T-helper 1 cell treated with Interleukin-12 subunit alpha and Interleukin-12 subunit beta and Interleukin-4 antibody, amounts not matched to agents 30 μg/mL and 1 μg/mL, for 36 hours (primary cell): ENCODE measurements around the gene MPHOSPH6.
"Not testable (repeated sequence)": the region's sequence is repeated elsewhere in the genome, so short reads cannot be mapped to it uniquely, and the experiment has no call there.

Experiments used
- H3K27ac Mint-ChIP-seq: one replicate; pipeline ENCODE4 v1.8.0; 2021; ENCODE audit warnings: mild to moderate bottlenecking, mixed read lengths
- H3K27me3 Mint-ChIP-seq: one replicate; pipeline ENCODE4 v1.8.0; 2021; ENCODE audit warnings: low read depth, mixed read lengths
- H3K36me3 Mint-ChIP-seq: one replicate; pipeline ENCODE4 v1.8.0; 2021; ENCODE audit warnings: low read depth, mixed read lengths
- H3K4me1 Mint-ChIP-seq: one replicate; pipeline ENCODE4 v1.8.0; 2021; ENCODE audit warnings: low read depth, mixed read lengths
- H3K4me3 Mint-ChIP-seq: one replicate; pipeline ENCODE4 v1.8.0; 2021; ENCODE audit warnings: mild to moderate bottlenecking, moderate library complexity, mixed read lengths
- H3K9me3 Mint-ChIP-seq: one replicate; pipeline ENCODE4 v1.8.0; 2021; ENCODE audit warnings: mixed read lengths

The MPHOSPH6 gene, protein sequence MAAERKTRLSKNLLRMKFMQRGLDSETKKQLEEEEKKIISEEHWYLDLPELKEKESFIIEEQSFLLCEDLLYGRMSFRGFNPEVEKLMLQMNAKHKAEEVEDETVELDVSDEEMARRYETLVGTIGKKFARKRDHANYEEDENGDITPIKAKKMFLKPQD

GRCh38 chr16:82169861-82170845 is at the start of gene MPHOSPH6:
MPHOSPH6 (minus strand) TSS chr16:82170224; CDS start chr16:82170175, 49 bp downstream.
- Mint-ChIP-seq H3K27ac (peak within 1 kb of the TSS; percentile 91), H3K9me3 (peaks cover 14% of the 10 kb centered on the region), H3K4me1 (peaks cover 16% of the 10 kb centered on the region), H3K27me3 (peaks cover 36% of the 10 kb centered on the region), H3K4me3 (peak within 1 kb of the TSS; percentile 90), H3K36me3 (peaks cover 33% of the 10 kb centered on the region)

- no peaks in the 10 kb centered on the region for H3K9me3 Mint-ChIP-seq
- H3K27me3 Mint-ChIP-seq, result peaks cover 12% of the 10 kb centered on the region
- H3K4me1 Mint-ChIP-seq, result no peaks in the 10 kb centered on the region
- no peaks in the 10 kb centered on the region for H3K36me3 Mint-ChIP-seq
- no peak overlapping the region for H3K27ac Mint-ChIP-seq
- no peak overlapping the region for H3K4me3 Mint-ChIP-seq
Observed at GRCh38 chr16:82219298-82219697, 49.3 kb upstream of the MPHOSPH6 start.

DNA sequence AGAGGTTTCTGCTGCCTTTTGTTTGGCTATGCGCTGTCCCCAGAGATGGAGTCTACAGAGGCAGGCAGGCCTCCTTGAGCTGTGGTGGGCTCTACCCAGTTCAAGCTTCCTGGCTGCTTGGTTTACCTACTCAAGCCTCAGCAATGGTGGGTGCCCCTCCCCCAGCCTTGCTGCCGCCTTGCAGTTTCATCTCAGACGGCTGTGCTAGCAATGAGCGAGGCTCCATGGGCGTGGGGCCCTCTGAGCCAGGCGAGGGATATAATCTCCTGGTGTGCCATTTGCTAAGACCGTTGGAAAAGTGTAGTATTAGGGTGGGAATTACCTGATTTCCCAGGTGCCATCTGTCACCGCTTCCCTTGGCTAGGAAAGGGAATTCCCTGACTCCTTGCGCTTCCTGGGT is 39.3 kb upstream of the MPHOSPH6 start:
- not testable (repeated sequence) for H3K27ac Mint-ChIP-seq, H3K36me3 Mint-ChIP-seq, H3K9me3 Mint-ChIP-seq, H3K4me3 Mint-ChIP-seq, H3K4me1 Mint-ChIP-seq
- peaks cover 10% of the 10 kb centered on the region for H3K27me3 Mint-ChIP-seq

GRCh38 chr16:82203198-82203597 is 33.2 kb upstream of the MPHOSPH6 start:
- Mint-ChIP-seq H3K4me1 (no peaks in the 10 kb centered on the region), H3K9me3 (no peaks in the 10 kb centered on the region), H3K27ac (no peak overlapping the region), H3K4me3 (no peak overlapping the region), H3K27me3 (peaks cover 16% of the 10 kb centered on the region), H3K36me3 (no peaks in the 10 kb centered on the region)

GRCh38 chr16:82201926-82202325 is 31.9 kb upstream of the MPHOSPH6 start:
- Mint-ChIP-seq H3K4me3 (no peak overlapping the region), H3K9me3 (no peaks in the 10 kb centered on the region), H3K27me3 (peaks cover 15% of the 10 kb centered on the region), H3K36me3 (no peaks in the 10 kb centered on the region), H3K4me1 (no peaks in the 10 kb centered on the region), H3K27ac (no peak overlapping the region)

DNA sequence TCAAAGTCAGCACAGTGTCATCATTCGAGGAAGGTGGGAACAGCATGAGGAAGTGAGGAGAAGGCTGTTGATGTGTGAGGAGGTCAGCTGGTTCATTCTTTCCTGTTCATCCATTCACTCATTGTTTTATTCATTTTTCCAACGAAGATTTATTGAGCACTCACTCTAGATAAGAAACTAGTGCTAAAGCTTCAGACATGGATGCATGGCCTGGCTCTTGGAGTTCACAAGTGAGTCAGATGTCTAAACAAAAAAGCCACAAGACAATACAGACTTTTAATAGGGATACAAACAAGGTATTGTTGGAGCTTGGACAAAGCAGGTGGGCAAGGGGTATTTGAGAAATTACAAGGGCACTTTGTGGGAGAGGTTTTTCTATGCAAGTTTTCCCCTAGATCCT is 31.3 kb upstream of the MPHOSPH6 start:
- Mint-ChIP-seq H3K36me3 (no peaks in the 10 kb centered on the region), H3K27me3 (peaks cover 16% of the 10 kb centered on the region)

DNA sequence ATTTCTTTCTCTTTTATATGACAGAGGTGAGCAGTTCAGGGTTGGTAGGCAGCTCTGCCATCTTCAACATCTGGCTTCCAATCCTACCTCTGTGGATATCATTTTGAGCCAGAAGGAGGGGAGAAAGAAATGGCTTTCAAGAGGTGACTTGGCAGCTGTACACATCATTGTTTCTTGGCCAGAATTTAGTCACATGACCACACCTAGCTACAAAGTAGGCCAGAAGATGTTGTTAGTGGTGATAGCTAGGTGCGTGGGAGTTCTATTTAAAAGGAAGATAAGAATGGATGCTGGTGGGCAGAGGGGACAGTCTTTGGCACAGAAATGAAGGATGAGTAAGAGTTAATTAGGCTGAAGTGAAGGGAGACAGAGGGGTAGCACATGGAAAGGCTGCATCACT is 29.2 kb upstream of the MPHOSPH6 start:
- Mint-ChIP-seq H3K4me3 (no peak overlapping the region), H3K36me3 (no peaks in the 10 kb centered on the region), H3K27me3 (peaks cover 16% of the 10 kb centered on the region), H3K27ac (no peak overlapping the region), H3K4me1 (peaks cover 3% of the 10 kb centered on the region), H3K9me3 (no peaks in the 10 kb centered on the region)

More for the DNA sequence above, 31.3 kb upstream of the MPHOSPH6 start:
- H3K4me1 Mint-ChIP-seq, result no peaks in the 10 kb centered on the region
- no peak overlapping the region for H3K27ac Mint-ChIP-seq
- H3K4me3 Mint-ChIP-seq, result no peak overlapping the region
- no peaks in the 10 kb centered on the region for H3K9me3 Mint-ChIP-seq

DNA sequence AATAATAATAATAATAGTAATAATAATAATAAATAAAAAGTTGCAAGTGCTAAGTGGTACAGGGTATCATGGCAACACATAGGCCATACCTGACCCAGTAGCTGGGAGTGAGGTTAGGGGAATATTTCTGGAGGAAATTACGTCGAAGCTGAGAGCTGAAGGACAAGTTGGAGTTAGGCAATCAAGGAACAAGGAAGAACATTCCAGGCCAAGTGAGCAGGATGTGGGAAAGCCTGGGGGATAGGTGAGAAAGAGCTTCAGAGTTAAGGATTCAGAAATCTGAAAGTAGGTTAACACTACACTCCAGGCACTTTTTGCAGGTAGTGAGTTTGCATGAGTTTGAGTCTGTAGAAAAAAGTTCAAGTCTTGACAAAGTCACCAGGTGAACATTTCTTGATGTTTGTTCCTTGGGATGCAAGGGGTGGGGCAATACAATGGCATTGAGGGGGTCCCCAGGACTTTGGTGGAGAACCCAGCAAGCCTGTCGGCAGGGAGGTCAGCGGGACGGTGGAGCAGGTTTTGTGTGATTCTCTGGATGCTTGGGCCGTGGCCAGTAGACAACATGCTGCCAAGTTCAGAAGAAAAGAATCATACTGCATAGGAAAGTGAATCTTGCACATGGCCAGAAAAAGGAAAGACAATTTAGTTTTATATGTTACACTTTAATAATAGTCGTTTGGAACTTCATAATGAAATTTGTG is 27.7 kb upstream of the MPHOSPH6 start:
- peaks cover 15% of the 10 kb centered on the region for H3K27me3 Mint-ChIP-seq
- H3K9me3 Mint-ChIP-seq, result peaks cover under 1% of the 10 kb centered on the region
- no peaks in the 10 kb centered on the region for H3K36me3 Mint-ChIP-seq
- no peak overlapping the region for H3K27ac Mint-ChIP-seq
- H3K4me3 Mint-ChIP-seq, result no peak overlapping the region
- peaks cover 11% of the 10 kb centered on the region for H3K4me1 Mint-ChIP-seq

- Mint-ChIP-seq H3K9me3 (peaks cover 3% of the 10 kb centered on the region), H3K27me3 (peaks cover 10% of the 10 kb centered on the region), H3K27ac (no peak overlapping the region), H3K4me1 (peaks cover 15% of the 10 kb centered on the region), H3K36me3 (peaks cover 2% of the 10 kb centered on the region), H3K4me3 (no peak overlapping the region)
Observed at GRCh38 chr16:82195917-82196494, 26.0 kb upstream of the MPHOSPH6 start.

DNA sequence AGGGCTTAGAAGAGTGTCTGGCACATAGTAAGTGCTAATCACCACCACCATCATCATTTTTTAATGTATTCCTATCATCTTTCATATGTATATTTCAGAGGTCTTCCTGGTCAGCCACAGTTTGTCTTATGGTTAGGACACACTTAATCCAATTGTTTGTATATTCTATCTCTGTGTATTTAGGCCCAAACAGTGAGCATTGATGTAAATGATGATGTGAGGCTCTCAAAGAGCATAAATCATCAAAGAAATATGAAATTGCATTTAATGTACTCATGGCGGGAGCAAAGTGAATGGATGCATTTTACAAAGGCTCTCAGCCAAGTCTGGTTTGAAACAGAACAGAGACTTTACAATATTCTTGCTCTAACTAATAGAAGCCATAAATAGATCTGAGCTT is 24.1 kb upstream of the MPHOSPH6 start:
- H3K4me3 Mint-ChIP-seq, result no peak overlapping the region
- peaks cover 2% of the 10 kb centered on the region for H3K36me3 Mint-ChIP-seq
- H3K4me1 Mint-ChIP-seq, result peaks cover 15% of the 10 kb centered on the region
- H3K27me3 Mint-ChIP-seq, result peaks cover 25% of the 10 kb centered on the region
- peaks cover 3% of the 10 kb centered on the region for H3K9me3 Mint-ChIP-seq
- no peak overlapping the region for H3K27ac Mint-ChIP-seq

- H3K9me3 Mint-ChIP-seq, result peaks cover 3% of the 10 kb centered on the region
- H3K36me3 Mint-ChIP-seq, result peaks cover 2% of the 10 kb centered on the region
- peak overlapping the region; percentile 84 for H3K27ac Mint-ChIP-seq
- H3K4me1 Mint-ChIP-seq, result peaks cover 21% of the 10 kb centered on the region
- H3K4me3 Mint-ChIP-seq, result peak overlapping the region; percentile 35
- H3K27me3 Mint-ChIP-seq, result peaks cover 30% of the 10 kb centered on the region
Observed at GRCh38 chr16:82192665-82193064, 22.6 kb upstream of the MPHOSPH6 start.

- no peak overlapping the region for H3K27ac Mint-ChIP-seq
- H3K27me3 Mint-ChIP-seq, result peaks cover 35% of the 10 kb centered on the region
- H3K4me3 Mint-ChIP-seq, result no peak overlapping the region
- peaks cover 18% of the 10 kb centered on the region for H3K4me1 Mint-ChIP-seq
- peaks cover 2% of the 10 kb centered on the region for H3K36me3 Mint-ChIP-seq
- peaks cover 3% of the 10 kb centered on the region for H3K9me3 Mint-ChIP-seq
Observed at GRCh38 chr16:82190386-82190785, 20.4 kb upstream of the MPHOSPH6 start.

DNA sequence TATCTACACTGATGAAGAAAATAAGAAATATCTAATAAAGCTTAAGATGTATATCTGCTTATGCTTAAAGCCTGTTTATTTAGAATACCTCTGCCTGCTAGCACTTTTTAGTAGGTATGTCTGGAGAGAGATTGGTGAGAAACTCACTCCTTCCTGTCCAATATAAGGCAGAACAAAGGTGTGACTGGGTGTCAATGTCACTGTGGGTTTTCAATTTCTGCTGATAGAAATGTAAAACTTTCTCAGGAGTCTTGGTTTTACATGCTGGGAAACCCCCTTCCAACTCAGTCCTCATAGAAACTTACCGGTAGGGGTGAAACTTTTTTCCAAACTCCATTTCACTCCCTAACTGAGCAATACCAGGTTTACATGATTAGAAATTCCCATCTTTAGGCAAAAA is 17.8 kb upstream of the MPHOSPH6 start:
- Mint-ChIP-seq H3K4me3 (no peak overlapping the region), H3K9me3 (peaks cover 3% of the 10 kb centered on the region), H3K27ac (peak overlapping the region; percentile 5), H3K36me3 (peaks cover 2% of the 10 kb centered on the region), H3K27me3 (peaks cover 39% of the 10 kb centered on the region), H3K4me1 (peaks cover 12% of the 10 kb centered on the region)

- H3K9me3 Mint-ChIP-seq, result no peaks in the 10 kb centered on the region
Observed at GRCh38 chr16:82185012-82185411, 15.0 kb upstream of the MPHOSPH6 start.

More at GRCh38 chr16:82185012-82185411, 15.0 kb upstream of the MPHOSPH6 start:
- peaks cover 32% of the 10 kb centered on the region for H3K27me3 Mint-ChIP-seq
- no peaks in the 10 kb centered on the region for H3K36me3 Mint-ChIP-seq
- no peak overlapping the region for H3K27ac Mint-ChIP-seq
- H3K4me1 Mint-ChIP-seq, result peaks cover 6% of the 10 kb centered on the region
- no peak overlapping the region for H3K4me3 Mint-ChIP-seq
